Common myeloid progenitor, CD34-positive (primary cell): ENCODE data around the gene CEMIP.

ENCODE experiments used
- CTCF ChIA-PET: fragments of 350-600 bp; sonication (Branson Sonifier 250); formaldehyde crosslinking; loops from one replicate; lab custom pipeline; 2021; ENCODE audit warnings: antibody characterized with exemption; lab: Charles Lee
- POLR2A ChIA-PET: fragments of 350-600 bp; sonication (Branson Sonifier 250); formaldehyde crosslinking; loops from one replicate; lab custom pipeline; 2021; ENCODE audit warnings: antibody characterized with exemption; lab: Charles Lee
- DNase-seq, 3 donors: peaks; one replicate each; pipeline versions ENCODE4 v3.0.0 to v3.0.0-alpha.2; 2013
- H3K27ac ChIP-seq, 2 experiments: 1 replicate in 1 of 2; 2 replicates in 1 of 2; pipeline ENCODE4 v1.7.0; 2013; ENCODE audit warnings: inconsistent platforms in 2 of 2, low read length in 2 of 2, mild to moderate bottlenecking in 2 of 2, low read depth in 1 of 2, moderate library complexity in 1 of 2; ENCODE audit not compliant: severe bottlenecking in 2 of 2, insufficient read depth in 1 of 2, poor library complexity in 1 of 2
- H3K27me3 ChIP-seq, 5 experiments: replicated peaks in 2 of 5; 1 replicate in 3 of 5; 2 replicates in 2 of 5; pipeline versions ENCODE4 v1.6.1 to v1.7.0; 2013; ENCODE audit warnings: low read length in 4 of 5, mild to moderate bottlenecking in 2 of 5, moderate library complexity in 2 of 5, inconsistent platforms in 1 of 5; ENCODE audit not compliant: insufficient read depth in 5 of 5, control insufficient read depth in 4 of 5
- H3K36me3 ChIP-seq, 4 experiments: 1 replicate in 2 of 4; 2 replicates in 2 of 4; pipeline versions ENCODE4 v1.6.1 to v1.7.0; 2013; ENCODE audit warnings: low read length in 3 of 4, control low read depth in 1 of 4, mild to moderate bottlenecking in 1 of 4; ENCODE audit not compliant: control insufficient read depth in 4 of 4, insufficient read depth in 4 of 4
- H3K4me1 ChIP-seq, 4 experiments: 1 replicate in 3 of 4; 2 replicates in 1 of 4; pipeline versions ENCODE4 v1.6.1 to v1.7.1; 2013; ENCODE audit warnings: low read length in 3 of 4, mild to moderate bottlenecking in 3 of 4, control low read depth in 1 of 4, inconsistent platforms in 1 of 4, moderate library complexity in 1 of 4; ENCODE audit not compliant: control insufficient read depth in 4 of 4, insufficient read depth in 4 of 4; ENCODE audit errors: control extremely low read depth in 1 of 4
- H3K4me3 ChIP-seq, 7 experiments: 1 replicate in 4 of 7; 2 replicates in 3 of 7; pipeline versions ENCODE4 v1.5.1 to v1.7.0; 2013; ENCODE audit warnings: mild to moderate bottlenecking in 7 of 7, low read length in 6 of 7, moderate library complexity in 6 of 7, inconsistent platforms in 2 of 7, low read depth in 2 of 7, control low read depth in 1 of 7; ENCODE audit not compliant: insufficient read depth in 4 of 7, control insufficient read depth in 1 of 7; ENCODE audit errors: extremely low read depth in 1 of 7
- H3K9me3 ChIP-seq, 5 experiments: 1 replicate in 4 of 5; 2 replicates in 1 of 5; pipeline versions ENCODE4 v1.6.1 to v1.7.1; 2013; ENCODE audit warnings: low read length in 4 of 5, mild to moderate bottlenecking in 2 of 5, inconsistent platforms in 1 of 5, low read depth in 1 of 5, moderate library complexity in 1 of 5; ENCODE audit not compliant: control insufficient read depth in 4 of 5, insufficient read depth in 2 of 5; ENCODE audit errors: control extremely low read depth in 1 of 5
- WGBS: methylation state at CpG from one replicate; pipeline ENCODE4 v1.1.5; 2013; ENCODE audit not compliant: insufficient coverage; 5-methylcytosine and 5-hydroxymethylcytosine counted together

Gene CEMIP

DNA sequence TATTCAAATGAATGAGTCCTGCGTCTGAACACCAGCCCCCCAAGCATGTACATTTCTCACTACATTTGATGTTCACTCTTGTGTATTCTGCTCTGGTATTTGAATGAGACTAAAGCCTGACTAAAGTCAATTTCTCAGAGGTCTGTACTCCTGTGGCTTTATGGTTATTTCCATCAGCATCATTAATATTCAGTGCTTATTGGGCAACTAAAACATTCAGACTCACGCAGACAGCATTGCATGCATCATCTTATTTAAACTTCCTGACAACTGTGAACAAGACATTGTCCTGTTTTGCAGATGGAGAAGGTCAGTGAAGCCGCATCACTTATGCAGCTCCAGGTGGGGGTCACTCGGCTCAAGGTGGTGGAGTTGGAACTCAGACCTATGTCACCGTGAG lies 11.1 kb downstream of the CEMIP start:
- POLR2A ChIA-PET = no interaction called here
- no peaks in the 10 kb centered on the region for H3K36me3 ChIP-seq
- 100% methylated on average over 1 of the region's 5 CpGs for WGBS
- H3K27me3 ChIP-seq = peaks cover 0 to 13% (median 2%) of the 10 kb centered on the region in 5 experiments
- no peaks in the 10 kb centered on the region for H3K9me3 ChIP-seq
- H3K4me1 ChIP-seq = no peaks in the 10 kb centered on the region
- no peak overlapping the region for H3K4me3 ChIP-seq
- no peak overlapping the region for H3K27ac ChIP-seq
- DNase-seq = no peak
- CTCF ChIA-PET = interaction anchor here (0.8 kb wide), 1 partner anchor 11 kb away, joined by 3 read pairs; the partner anchor contains the start of gene CEMIP

- H3K4me3 ChIP-seq = no peak overlapping the region
- peaks cover 0 to 8% (median 2%) of the 10 kb centered on the region in 5 experiments for H3K27me3 ChIP-seq
- H3K27ac ChIP-seq = no peak overlapping the region
- no peaks in the 10 kb centered on the region for H3K9me3 ChIP-seq
- ChIA-PET CTCF (interaction anchor here (0.6 to 0.9 kb wide), 3 partner anchors 12 to 1664 kb away, joined by 3 read pairs; partner anchors contain the start of gene CEMIP), POLR2A (no interaction called here)
- DNase-seq = no peak
- 100% methylated on average over 1 of the region's 1 CpG for WGBS
- H3K4me1 ChIP-seq = no peaks in the 10 kb centered on the region
- no peaks in the 10 kb centered on the region for H3K36me3 ChIP-seq
These were observed 11.8 kb downstream of the CEMIP start for GRCh38 chr15:80791004-80791403.

- Histone ChIP-seq H3K4me3 (no peak overlapping the region), H3K4me1 (no peaks in the 10 kb centered on the region), H3K36me3 (no peaks in the 10 kb centered on the region), H3K9me3 (no peaks in the 10 kb centered on the region), H3K27me3 (peaks cover 0 to 7% (median 0%) of the 10 kb centered on the region in 5 experiments), H3K27ac (no peak overlapping the region)
- DNase-seq = no peak
- 90% methylated on average over 4 of the region's 5 CpGs for WGBS
- ChIA-PET POLR2A (no interaction called here), CTCF (interaction anchor here (0.7 kb wide), 1 partner anchor 17 kb away, joined by 3 read pairs; the partner anchor contains the start of gene CEMIP)
These were observed 17.2 kb downstream of the CEMIP start for GRCh38 chr15:80796407-80796806.

DNA sequence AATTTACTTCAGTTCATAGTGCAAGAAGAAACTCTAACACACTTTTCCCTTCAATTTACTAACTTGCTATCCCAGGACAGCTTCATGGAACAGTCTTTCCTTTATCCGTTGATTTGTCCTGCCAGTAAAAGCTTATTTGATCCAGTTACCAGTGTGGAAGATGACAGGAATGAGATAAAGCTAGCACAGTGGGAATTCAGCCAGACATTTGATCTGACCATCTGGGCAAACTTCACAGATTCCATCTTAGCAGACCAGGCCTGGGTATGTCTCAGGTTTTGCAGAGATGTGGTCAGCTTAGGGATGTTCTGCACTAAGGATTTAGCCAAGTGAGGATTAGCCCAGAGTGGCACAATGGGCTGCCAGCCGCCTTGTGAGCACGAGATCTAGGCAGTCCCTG lies 19.7 kb downstream of the CEMIP start:
- POLR2A ChIA-PET = no interaction called here
- CTCF ChIA-PET = no interaction called here
- H3K4me1 ChIP-seq = no peaks in the 10 kb centered on the region
- DNase-seq = no peak
- H3K36me3 ChIP-seq = no peaks in the 10 kb centered on the region
- no peak overlapping the region for H3K4me3 ChIP-seq
- WGBS = 90% methylated on average over 3 of the region's 3 CpGs
- peaks cover 0 to 2% (median 0%) of the 10 kb centered on the region in 5 experiments for H3K27me3 ChIP-seq
- H3K9me3 ChIP-seq = no peaks in the 10 kb centered on the region
- no peak overlapping the region for H3K27ac ChIP-seq

- Histone ChIP-seq H3K36me3 (no peaks in the 10 kb centered on the region), H3K9me3 (no peaks in the 10 kb centered on the region), H3K4me1 (no peaks in the 10 kb centered on the region), H3K4me3 (no peak overlapping the region), H3K27ac (no peak overlapping the region), H3K27me3 (no peaks in the 10 kb centered on the region)
- CTCF ChIA-PET = no interaction called here
- POLR2A ChIA-PET = no interaction called here
- DNase-seq = no peak
- WGBS = 100% methylated on average over 4 of the region's 5 CpGs
These were observed 20.9 kb downstream of the CEMIP start for GRCh38 chr15:80800067-80800466.

- Histone ChIP-seq H3K9me3 (no peaks in the 10 kb centered on the region), H3K36me3 (no peaks in the 10 kb centered on the region), H3K27ac (no peak overlapping the region), H3K4me1 (no peaks in the 10 kb centered on the region), H3K27me3 (no peaks in the 10 kb centered on the region), H3K4me3 (no peak overlapping the region)
- ChIA-PET POLR2A (interaction anchor here (0.6 kb wide), 1 partner anchor 303 kb away, joined by 4 read pairs; no protein-coding TSS in a partner anchor), CTCF (interaction anchor here (1.4 kb wide), 1 partner anchor 347 kb away, joined by 4 read pairs; no protein-coding TSS in a partner anchor)
- WGBS = 92% methylated on average over 10 of the region's 10 CpGs
- DNase-seq = no peak
These were observed 22.9 kb downstream of the CEMIP start for GRCh38 chr15:80801891-80802680.
